Panc1 (cell line): ENCODE measurements around the gene GALNT13. TPM values are rescaled to one million over a fixed set of nuclear protein-coding genes. Genes with fewer than 3 reads are reported as not detected.

ENCODE experiments used
- ATAC-seq: fragments of 200-7000 bp; cut with Tn5 transposase; 2 replicates; pipeline ENCODE4 v1.9.1; 2020; ENCODE audit warnings: mild to moderate bottlenecking, moderate library complexity
- BruUV-seq: library from RNA; stranded (reverse); fragments of 400-500 nt; replicated peaks from 2 replicates; lab custom pipeline; 2021; lab: Mats Ljungman, UMichigan
- CTCF ChIA-PET: fragments of 300-600 bp; sonication (Branson Sonifier 250); formaldehyde crosslinking; loops from one replicate; lab custom pipeline; 2022; ENCODE audit warnings: antibody characterized with exemption; lab: Charles Lee
- POLR2A ChIA-PET: fragments of 300-600 bp; sonication (Branson Sonifier 250); formaldehyde crosslinking; loops from one replicate; lab custom pipeline; 2022; ENCODE audit warnings: antibody characterized with exemption; lab: Charles Lee
- DNase-seq: peaks from one replicate; pipeline ENCODE4 v3.0.0-alpha.2; 2010; ENCODE audit warnings: low read depth, low spot score
- H3K27ac ChIP-seq: 2 replicates; pipeline ENCODE4 v1.5.1; 2011; ENCODE audit warnings: mild to moderate bottlenecking, low read length, inconsistent platforms
- H3K27me3 ChIP-seq: fragments of 200-500 bp; sonication (Bioruptor generic); 2 replicates; pipeline ENCODE4 v1.6.0; 2014; ENCODE audit warnings: low read length, inconsistent platforms; ENCODE audit not compliant: control insufficient read depth, insufficient read depth
- H3K36me3 ChIP-seq: fragments of 200-500 bp; sonication (Bioruptor generic); 2 replicates; pipeline ENCODE4 v1.5.1; 2014; ENCODE audit warnings: inconsistent platforms, mild to moderate bottlenecking, low read length, moderate library complexity; ENCODE audit not compliant: control insufficient read depth, insufficient read depth
- H3K4me1 ChIP-seq: 2 replicates; pipeline ENCODE4 v1.5.1; 2011; ENCODE audit warnings: inconsistent platforms, mild to moderate bottlenecking, low read length, moderate library complexity; ENCODE audit not compliant: control insufficient read depth, insufficient read depth
- H3K4me3 ChIP-seq, 2 experiments: 2 replicates each; pipeline ENCODE4 v1.5.1; 2011 to 2012; ENCODE audit warnings: low read depth in 2 of 2, low read length in 2 of 2, mild to moderate bottlenecking in 2 of 2, inconsistent platforms in 1 of 2, moderate library complexity in 1 of 2
- H3K9me3 ChIP-seq: fragments of 200-500 bp; sonication (Bioruptor generic); 2 replicates; pipeline ENCODE4 v1.5.1; 2014; ENCODE audit warnings: low read depth, mild to moderate bottlenecking, inconsistent platforms, low read length, moderate library complexity; ENCODE audit not compliant: control insufficient read depth, insufficient read depth
- CTCF ChIP-seq: fragments of 450-650 bp; IDR thresholded peaks from 2 replicates; pipeline ENCODE4 v1.5.1; 2017; ENCODE audit warnings: mild to moderate bottlenecking
- POLR2AphosphoS5 ChIP-seq: IDR thresholded peaks from 2 replicates; pipeline ENCODE4 v1.6.1; 2012; ENCODE audit warnings: mild to moderate bottlenecking, low read depth, low read length, moderate library complexity
- REST ChIP-seq, 2 experiments: IDR thresholded peaks; 2 replicates each; pipeline ENCODE4 v1.6.1; 2011 to 2012; ENCODE audit warnings: low read depth in 2 of 2, control low read depth in 1 of 2, low read length in 1 of 2, mild to moderate bottlenecking in 1 of 2, moderate library complexity in 1 of 2; ENCODE audit not compliant: insufficient read depth in 1 of 2
- SIN3A ChIP-seq: IDR thresholded peaks from 2 replicates; pipeline ENCODE4 v1.6.1; 2012; ENCODE audit warnings: low read depth, mild to moderate bottlenecking, low read length, moderate library complexity, borderline replicate concordance; ENCODE audit not compliant: insufficient read depth
- TCF7L2 ChIP-seq: IDR thresholded peaks from 2 replicates; pipeline ENCODE4 v1.6.1; 2011; ENCODE audit warnings: mild to moderate bottlenecking, low read depth, low read length, inconsistent platforms
- in situ Hi-C: cut with HindIII; loops from 2 replicates; pipeline ENCODE4 v1.10.0; 2016; ENCODE audit warnings: low sequenced_read_pairs, low pct_unique_long_range_greater_than_20kb
- intact Hi-C: fragments of 100-400 bp; cut with micrococcal nuclease; formaldehyde crosslinking; loops from one replicate; pipeline ENCODE4 v1.10.0; 2022; ENCODE audit not compliant: unreplicated experiment
- total RNA-seq: library from RNA; stranded (reverse); gene quantifications from one replicate; pipeline ENCODE4 v1.2.1, GENCODE V29; 2021; ENCODE audit not compliant: unreplicated experiment

The GALNT13 gene
- total RNA-seq, 1 experiment from 2014 or later = not detected

- ATAC-seq = no peak
- in situ Hi-C loops = no loop called here
- Histone ChIP-seq H3K36me3 (no peaks in the 10 kb centered on the region), H3K9me3 (no peaks in the 10 kb centered on the region), H3K4me1 (no peaks in the 10 kb centered on the region), H3K4me3 (no peak overlapping the region), H3K27ac (no peak overlapping the region), H3K27me3 (no peaks in the 10 kb centered on the region)
- intact Hi-C loops = no loop called here
- POLR2A ChIA-PET = no interaction called here
- CTCF ChIA-PET = no interaction called here
- DNase-seq = no peak
- BruUV-seq = no TSS peak
- TF ChIP-seq POLR2AphosphoS5 (no peak), REST (IDR thresholded peaks at IDR 0.05; ENCODE audit: insufficient read depth in 1 of 2, low read depth in 2 of 2, low read length in 1 of 2) (no peak), CTCF (no peak), SIN3A (no peak), TCF7L2 (no peak)
Observed at GRCh38 chr2:154092571-154092970, 220.8 kb downstream of the GALNT13 start.

GRCh38 chr2:154093856-154094255 is 222.1 kb downstream of the GALNT13 start:
- Histone ChIP-seq H3K27me3 (no peaks in the 10 kb centered on the region), H3K4me3 (no peak overlapping the region), H3K36me3 (no peaks in the 10 kb centered on the region), H3K4me1 (no peaks in the 10 kb centered on the region), H3K9me3 (no peaks in the 10 kb centered on the region), H3K27ac (no peak overlapping the region)
- POLR2A ChIA-PET = no interaction called here
- intact Hi-C loops (no loop called here), in situ Hi-C loops (no loop called here)
- ATAC-seq = no peak
- no peak for TF ChIP-seq TCF7L2
- TF ChIP-seq CTCF = no peak
- no peak for TF ChIP-seq REST (IDR thresholded peaks at IDR 0.05; ENCODE audit: insufficient read depth in 1 of 2, low read depth in 2 of 2, low read length in 1 of 2)
- TF ChIP-seq SIN3A = no peak
- TF ChIP-seq POLR2AphosphoS5 = no peak
- no peak for DNase-seq
- BruUV-seq = no TSS peak
- CTCF ChIA-PET = no interaction called here
